GM10248 (cell line): Measurements from ENCODE around the gene FAIM2.

ENCODE experiments used
- CTCF ChIA-PET: fragments of 300-600 bp; sonication (Branson Sonifier 250); formaldehyde crosslinking; extraction: SDS; loops from one replicate; lab custom pipeline; 2021; ENCODE audit warnings: antibody characterized with exemption; lab: Yijun Ruan, JAX
- POLR2A ChIA-PET: fragments of 350-650 bp; sonication (Branson Sonifier 250); formaldehyde crosslinking; extraction: SDS; loops from one replicate; lab custom pipeline; 2020; ENCODE audit warnings: antibody characterized with exemption; lab: Yijun Ruan, JAX
- DNase-seq: peaks from one replicate; pipeline ENCODE4 v3.0.0; 2012; ENCODE audit errors: extremely low spot score
- TF ChIP-seq, protein P1 (sequence below): IDR thresholded peaks from 2 replicates; pipeline ENCODE4 v1.5.1; 2012; ENCODE audit warnings: mild to moderate bottlenecking, low read depth; ENCODE audit errors: extremely low read depth, missing control alignments, control extremely low read depth

The FAIM2 gene

DNA sequence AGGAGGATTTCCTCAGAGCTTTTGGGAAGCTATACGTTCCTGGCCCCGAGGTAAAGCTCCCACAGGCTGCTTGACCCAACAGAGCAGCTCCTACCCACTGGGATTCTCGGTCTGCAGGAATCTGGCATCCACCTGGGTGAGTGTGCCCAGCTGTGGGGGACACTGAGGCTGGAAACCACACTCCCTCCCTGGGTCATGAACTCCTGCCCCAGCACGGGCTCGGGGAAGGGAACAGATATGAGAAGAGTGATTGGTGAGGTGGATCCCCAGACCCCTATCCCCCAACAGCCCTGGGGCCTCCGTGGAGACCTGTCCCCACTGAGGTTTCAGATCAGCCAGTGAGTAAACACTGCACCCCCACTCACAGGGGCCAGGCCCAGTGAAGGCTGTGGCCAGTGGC is 3.3 kb downstream of the FAIM2 start:
- POLR2A ChIA-PET, result no interaction called here
- DNase-seq, result no peak
- CTCF ChIA-PET, result interaction anchor here (0.6 to 2.7 kb wide), 3 partner anchors 34 to 1612 kb away, joined by 3 to 10 read pairs (median 7); no protein-coding TSS in a partner anchor
- TF ChIP-seq, protein P1, sequence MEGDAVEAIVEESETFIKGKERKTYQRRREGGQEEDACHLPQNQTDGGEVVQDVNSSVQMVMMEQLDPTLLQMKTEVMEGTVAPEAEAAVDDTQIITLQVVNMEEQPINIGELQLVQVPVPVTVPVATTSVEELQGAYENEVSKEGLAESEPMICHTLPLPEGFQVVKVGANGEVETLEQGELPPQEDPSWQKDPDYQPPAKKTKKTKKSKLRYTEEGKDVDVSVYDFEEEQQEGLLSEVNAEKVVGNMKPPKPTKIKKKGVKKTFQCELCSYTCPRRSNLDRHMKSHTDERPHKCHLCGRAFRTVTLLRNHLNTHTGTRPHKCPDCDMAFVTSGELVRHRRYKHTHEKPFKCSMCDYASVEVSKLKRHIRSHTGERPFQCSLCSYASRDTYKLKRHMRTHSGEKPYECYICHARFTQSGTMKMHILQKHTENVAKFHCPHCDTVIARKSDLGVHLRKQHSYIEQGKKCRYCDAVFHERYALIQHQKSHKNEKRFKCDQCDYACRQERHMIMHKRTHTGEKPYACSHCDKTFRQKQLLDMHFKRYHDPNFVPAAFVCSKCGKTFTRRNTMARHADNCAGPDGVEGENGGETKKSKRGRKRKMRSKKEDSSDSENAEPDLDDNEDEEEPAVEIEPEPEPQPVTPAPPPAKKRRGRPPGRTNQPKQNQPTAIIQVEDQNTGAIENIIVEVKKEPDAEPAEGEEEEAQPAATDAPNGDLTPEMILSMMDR, result no peak

DNA sequence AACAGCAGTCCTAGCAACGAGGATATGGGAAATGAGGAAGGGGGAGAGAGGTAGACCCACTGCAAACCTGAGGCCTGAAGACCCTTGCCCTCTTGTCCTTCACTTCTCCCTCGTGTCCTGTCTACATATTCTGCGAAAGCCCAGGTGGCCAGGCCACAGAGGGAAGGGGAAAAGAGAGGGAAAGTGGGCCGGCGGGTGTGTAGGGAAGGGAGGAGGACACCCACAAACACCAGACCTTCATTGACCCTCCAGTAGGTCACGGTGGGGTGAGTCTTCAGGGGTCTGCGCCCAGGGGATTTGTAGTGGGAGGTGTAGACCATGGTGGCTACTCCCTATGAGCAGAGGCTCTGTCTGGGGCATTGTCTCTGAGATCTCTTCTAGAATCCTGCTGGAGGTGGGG is 3.8 kb downstream of the FAIM2 start:
- ChIA-PET CTCF (interaction anchor here (1.4 kb wide), 1 partner anchor 31 kb away, joined by 6 read pairs; no protein-coding TSS in a partner anchor), POLR2A (no interaction called here)
- DNase-seq, result no peak
- TF ChIP-seq, protein P1, result no peak

DNA sequence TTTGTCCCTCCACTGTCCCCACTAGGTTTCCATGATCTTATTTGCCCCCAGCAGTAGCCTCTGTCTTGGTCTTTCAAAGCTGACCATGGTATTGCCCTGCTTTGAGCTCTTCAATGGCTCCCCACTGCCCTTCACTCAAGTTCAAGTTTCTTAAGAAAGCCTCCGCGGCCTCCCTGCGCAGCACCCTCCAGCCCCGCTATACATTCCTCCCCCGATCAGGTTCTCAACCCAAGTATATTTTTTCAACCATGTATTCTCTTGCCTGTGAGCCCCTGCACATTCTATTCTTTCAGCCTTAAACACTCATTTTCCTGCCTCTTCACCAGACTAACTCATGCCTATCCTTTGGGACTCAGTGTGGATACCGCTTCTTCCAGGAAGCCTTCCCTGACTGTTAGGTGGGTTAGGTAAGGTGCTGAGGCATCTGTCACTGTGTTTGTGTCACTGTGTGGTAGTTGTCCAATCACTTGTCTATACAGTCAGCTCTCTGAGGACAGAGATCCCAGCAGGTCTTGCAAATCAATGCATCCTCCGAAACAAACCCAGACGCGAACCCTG is 4.3 kb downstream of the FAIM2 start:
- ChIA-PET POLR2A (no interaction called here), CTCF (interaction anchor here (1.4 kb wide), 1 partner anchor 30 kb away, joined by 6 read pairs; no protein-coding TSS in a partner anchor)
- DNase-seq, result no peak
- TF ChIP-seq, protein P1, result no peak

DNA sequence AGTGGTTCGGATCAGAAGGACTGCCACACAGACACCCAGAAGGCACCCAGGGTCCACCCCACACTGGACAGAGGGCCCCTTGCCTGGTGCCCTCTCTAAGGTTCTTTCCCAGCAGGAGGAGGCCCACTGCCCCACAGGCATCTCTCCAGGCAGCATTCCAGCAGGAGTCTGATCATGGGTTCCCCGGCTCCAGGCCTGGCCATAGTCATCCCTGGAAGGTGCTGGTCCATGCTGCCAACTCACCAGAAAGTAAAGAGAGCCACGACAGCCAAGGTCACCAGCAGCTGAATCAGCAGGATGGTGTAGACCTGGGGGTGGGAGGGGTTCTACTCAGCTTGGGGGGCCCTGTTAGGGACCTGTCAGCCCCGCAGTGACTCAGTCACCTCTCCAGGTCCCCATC is 6.4 kb downstream of the FAIM2 start:
- ChIA-PET POLR2A (no interaction called here), CTCF (interaction anchor here (1.8 kb wide), 1 partner anchor 141 kb away, joined by 6 read pairs; no protein-coding TSS in a partner anchor)
- DNase-seq, result no peak
- TF ChIP-seq, protein P1, result no peak

DNA sequence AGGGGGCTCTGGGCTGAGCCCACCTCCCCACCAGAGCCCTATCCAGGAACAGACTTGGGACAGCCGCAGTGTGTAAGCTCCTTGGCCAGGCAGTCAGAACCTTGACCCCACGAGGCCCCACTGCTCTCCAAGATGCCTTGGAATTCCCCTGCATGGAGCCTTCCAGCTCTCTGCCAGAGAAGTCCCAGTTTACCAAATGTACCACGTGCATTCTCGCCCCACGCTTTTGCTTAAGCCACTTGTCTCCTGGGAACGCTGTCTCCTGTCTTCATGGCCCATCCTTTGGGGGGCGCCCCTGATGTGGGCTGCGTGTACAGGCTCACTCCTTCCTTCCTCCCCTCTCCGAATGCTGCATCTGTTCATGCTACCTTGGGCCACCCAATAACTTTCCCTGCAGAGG is 7.9 kb downstream of the FAIM2 start:
- POLR2A ChIA-PET, result no interaction called here
- TF ChIP-seq, protein P1, result no peak
- CTCF ChIA-PET, result interaction anchor here (1.0 to 1.9 kb wide), 2 partner anchors 9 to 50 kb away, joined by 3 to 4 read pairs; no protein-coding TSS in a partner anchor
- no peak for DNase-seq

DNA sequence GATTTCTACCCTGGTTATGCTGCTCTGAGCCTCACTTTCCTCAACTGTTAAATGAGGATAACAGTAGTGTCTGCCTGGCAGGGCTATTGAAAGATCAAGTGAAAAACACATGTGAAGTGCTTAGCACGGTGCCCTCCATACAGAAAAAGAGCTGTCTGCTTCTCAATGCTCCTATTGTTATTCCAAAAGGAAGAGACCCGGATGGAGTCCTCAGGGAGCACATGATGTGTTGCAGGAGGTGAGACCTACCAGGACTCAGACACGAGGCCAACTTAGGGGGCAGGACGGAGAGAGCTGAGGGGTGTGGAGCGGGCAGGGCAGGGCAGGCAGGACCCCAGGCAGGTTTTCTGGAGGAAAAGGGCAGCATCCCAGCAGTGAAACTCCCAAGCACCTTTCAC is 8.9 kb downstream of the FAIM2 start:
- ChIA-PET POLR2A (no interaction called here), CTCF (interaction anchor here (1.0 to 1.9 kb wide), 2 partner anchors 8 to 51 kb away, joined by 3 to 4 read pairs; no protein-coding TSS in a partner anchor)
- TF ChIP-seq, protein P1, result no peak
- no peak for DNase-seq
